Non-pigmented ciliary epithelial cell (primary cell): ENCODE results near the gene STXBP4.

Experiments used
- DNase-seq: peaks from one replicate; pipeline ENCODE4 v3.0.0-alpha.2; 2010; ENCODE audit warnings: low read depth

STXBP4 gene

DNA sequence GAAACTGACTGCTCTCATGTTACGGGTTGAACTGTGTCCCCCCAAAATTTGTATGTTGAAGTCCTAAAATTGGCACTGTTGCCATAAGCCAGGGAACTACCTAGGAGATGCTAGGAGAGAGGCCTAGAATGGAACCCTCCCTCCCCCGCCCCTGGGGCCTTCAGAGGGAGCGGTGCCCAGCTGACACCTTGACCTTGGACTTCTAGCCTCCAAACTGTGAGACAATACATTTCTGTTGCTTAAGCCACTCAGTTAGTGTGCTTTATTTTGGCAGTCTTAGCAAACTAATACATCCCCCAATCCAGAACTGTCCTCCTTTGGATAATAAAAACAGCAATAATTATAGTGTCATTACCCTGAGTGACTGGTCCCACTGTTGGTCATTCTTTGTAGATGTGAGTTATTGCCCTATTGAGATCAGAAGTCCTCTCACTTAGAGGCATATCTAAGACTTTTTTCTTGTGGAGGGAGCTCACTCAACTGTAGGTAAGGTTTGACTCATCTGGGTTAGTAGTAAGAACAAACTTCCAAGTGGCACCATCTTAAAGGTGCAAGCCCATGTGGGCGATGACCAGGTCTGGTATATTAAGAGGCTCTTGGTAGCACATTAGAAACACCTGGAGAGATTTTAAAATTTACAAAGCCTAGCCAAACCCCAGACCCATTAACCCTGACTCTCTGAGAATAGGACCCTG lies 203.2 kb downstream of the STXBP4 start:
- DNase-seq = no peak

DNA sequence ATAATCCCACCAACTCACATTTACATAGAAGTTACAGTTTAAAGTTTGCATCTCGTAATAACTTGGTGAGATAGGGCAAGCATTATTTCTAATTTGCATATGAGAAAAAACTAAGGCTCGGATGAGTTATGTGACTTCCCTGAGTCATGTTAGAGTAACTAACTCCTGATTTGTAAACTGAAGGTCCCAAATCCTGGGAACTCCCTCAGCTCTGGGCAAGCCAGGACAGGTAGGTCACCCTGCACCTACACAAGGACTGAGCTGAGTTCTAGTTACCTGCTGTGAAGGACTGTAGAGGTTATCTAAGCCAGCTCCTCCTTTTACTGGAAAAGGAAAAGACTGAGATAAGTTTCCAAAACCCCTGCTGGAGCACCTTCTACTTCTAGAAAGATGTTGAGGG lies 204.0 kb downstream of the STXBP4 start:
- no peak for DNase-seq

DNA sequence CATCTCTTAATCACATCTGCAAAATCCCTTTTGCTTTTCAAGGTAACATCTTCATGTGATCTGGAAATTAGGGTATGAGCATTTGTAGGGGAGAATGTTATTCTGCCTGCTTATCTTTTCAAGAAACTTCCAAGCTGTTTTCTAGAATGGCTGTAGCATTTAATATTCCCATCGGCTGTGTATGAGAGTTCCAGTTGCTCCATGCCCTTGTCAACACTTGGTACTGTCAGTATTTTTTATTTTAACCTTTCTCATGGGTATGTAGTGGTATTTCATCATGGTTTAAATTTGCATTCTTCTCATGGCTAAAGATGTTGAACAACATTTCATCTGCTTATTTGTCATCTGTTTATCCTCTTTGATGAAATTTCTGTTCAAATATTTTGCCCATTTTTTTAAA lies 205.6 kb downstream of the STXBP4 start:
- DNase-seq = no peak

DNA sequence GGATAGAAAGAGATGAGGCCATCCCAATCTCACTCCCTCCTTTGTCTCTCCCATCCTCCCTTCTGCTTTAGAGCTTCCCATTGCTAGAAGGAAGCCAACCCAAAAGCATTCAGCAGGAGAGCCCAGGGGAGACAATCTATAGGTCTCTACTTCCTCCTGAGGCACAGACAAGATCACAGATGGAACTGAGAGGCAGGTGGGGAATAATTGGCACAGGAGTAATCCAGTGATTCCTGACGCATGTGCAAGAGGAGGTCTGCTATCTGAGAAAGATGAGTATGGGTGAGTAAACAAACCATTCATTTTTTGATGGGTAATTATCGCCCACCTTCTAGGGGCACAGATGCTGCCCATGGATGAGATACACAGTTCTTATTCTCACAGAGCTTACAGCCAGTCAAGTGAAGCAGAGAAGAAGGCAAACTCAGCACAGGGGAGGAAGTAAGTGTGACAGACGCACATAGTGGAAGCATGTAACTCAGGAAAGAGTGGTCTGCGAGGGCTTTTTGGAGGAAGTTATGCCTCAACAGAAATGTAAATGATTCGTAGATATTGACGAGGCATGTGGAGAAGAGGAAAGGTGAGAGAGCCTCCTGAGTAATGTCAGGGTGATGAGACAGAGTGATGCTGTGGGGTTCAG lies 207.3 kb downstream of the STXBP4 start:
- DNase-seq = no peak

DNA sequence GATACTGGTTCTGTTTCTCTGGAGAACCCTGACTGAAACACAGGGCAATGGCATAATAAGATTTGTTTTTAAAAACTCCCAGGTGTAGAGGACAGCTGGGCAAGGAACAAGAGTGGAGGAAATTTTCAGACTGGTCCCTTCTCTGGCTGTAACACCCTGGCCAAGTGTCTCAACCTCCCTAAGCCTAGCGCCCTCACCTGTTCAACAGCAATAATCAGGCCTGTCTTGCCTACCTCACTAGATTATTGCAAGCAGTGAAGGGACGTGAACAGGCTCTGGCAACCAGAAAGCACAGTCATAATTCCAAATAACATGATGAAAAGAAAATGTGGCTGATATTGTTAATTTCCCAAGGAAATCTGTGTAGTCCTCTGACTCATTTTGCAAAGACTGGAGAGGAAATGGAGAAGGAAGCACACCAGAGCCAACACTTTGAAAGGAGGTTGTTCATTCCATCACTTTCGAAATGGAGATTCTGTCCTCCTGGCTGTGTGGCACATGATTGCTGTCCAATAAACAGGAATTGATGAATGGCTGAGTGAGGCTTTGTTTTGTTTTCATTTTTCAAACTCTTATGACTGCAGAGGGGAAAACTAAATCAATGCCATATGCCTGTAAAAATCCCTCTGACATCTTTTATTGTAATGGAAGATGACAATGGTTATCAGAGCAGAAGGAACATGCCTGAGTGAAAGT lies 208.7 kb downstream of the STXBP4 start:
- DNase-seq = no peak

DNA sequence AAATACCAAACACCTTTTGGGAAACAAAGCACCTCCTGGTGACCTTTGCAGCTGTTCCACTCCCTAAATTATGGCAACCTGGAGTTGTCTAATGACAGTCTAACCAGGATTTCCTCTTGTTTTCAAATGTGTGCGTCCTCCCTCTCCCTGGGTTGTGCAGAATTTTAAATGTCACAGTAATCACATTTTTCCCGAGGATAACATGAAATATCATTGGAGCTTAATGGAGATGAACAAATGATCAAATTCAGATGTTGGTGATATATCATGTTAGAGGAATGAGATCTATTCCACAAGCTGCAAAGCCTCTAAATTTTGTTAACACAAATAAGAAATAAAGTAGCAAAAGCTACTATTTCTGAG lies 209.3 kb downstream of the STXBP4 start:
- DNase-seq = no peak

DNA sequence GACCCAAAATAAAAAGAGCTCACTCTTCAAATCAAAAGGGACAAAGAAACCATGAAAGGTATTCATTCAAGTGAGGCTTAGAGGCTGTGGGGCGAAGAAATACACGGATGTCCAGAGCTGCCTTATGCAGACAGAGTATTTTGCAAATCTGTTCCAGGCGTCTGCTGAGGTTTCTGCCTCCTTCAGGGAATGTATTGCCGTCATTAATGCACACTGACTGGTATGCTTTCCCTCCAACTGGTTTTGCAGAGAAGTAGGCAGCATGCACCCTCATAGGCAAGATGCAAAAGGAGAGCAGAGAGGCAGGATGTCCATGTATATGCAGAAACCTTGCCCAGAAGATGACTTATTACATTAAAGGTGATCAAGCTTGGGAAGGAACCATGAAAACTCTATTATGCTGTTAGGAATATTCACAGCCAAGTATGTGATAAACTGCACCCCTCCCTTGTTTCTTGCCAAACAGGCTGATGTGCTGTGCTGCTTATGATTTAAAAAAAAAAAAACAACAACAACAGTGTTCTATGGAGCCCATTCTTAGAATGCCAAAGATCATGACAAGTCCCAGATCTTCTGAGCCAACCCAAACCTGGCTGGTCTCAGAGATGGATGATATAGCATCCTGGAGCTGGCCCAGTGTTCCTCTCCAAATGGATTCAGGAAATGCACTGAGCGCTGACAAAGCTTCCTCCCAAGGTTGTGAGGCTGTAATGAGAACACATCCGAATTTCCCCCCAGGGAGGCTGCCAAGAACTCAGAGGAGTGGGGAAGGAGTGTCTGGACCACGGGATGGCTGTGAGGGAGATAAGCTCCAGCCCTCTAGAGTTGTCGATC lies 218.6 kb downstream of the STXBP4 start:
- no peak for DNase-seq

DNA sequence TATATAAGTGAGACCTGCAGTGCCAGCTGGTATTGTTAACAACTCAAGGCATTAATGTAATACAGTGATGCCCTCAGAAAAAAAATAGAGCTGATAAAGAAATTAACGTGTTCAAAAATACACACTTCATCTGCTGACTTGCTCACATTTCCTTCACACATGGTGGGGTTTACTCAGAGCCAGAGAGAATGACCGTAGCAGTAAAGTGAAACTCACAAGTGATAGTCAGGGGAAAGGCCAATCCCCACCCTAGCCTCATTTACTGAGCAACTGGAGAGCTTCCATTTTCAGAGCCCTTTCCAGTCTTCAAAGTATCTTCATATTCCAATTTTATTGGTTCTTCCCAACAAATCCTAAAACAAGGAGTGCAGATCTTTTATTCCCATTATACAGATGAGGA lies 222.2 kb downstream of the STXBP4 start:
- no peak for DNase-seq

DNA sequence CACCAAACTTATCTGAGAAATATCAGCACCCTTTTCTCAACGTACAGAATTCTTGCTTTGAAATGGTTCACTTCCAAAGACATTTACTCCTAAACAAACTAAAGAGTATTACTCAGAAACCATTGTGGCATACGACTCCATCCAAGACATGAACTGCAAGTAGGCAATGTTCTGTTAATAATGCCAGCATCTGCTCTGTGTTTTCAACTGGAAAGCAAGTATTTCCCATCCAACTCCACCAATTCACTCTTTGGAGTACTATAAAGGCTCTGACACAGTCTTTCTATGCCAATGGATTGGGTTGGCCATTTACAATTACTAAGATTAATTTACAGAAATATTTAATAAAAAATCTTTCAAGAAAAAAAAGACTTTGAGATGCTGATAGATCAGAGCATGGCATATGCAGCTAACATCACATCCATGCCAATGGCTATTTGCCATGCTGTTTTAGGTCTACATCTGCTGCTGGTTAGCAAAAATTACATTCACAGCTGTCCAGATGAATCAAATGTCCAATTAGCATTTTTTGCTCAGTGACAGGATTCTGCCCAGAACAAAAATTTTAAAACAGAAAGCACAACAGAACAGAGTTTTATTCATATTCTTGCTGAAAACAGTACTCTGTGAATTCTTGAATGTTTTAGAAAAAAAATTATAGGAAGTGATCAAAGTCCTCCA lies 230.3 kb downstream of the STXBP4 start:
- DNase-seq = no peak

DNA sequence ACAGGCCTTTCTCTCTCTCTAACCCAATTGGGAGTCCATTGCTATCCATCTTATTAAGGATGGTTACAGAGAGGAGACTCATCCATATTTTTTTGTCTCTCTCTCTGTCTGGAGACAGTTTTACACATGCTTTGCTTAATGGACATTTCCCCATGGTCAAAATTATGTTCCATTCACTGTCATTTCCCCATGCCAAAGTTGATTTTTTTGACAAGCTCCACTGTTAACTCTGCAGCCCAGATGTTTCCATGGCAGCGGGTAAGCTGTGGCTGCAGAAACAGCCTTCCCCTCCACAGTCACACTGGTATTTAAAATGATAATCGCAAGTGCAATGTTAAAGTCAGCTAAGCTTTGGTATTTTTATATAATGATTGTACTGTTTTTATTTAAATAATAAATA lies 232.3 kb downstream of the STXBP4 start:
- DNase-seq = no peak

DNA sequence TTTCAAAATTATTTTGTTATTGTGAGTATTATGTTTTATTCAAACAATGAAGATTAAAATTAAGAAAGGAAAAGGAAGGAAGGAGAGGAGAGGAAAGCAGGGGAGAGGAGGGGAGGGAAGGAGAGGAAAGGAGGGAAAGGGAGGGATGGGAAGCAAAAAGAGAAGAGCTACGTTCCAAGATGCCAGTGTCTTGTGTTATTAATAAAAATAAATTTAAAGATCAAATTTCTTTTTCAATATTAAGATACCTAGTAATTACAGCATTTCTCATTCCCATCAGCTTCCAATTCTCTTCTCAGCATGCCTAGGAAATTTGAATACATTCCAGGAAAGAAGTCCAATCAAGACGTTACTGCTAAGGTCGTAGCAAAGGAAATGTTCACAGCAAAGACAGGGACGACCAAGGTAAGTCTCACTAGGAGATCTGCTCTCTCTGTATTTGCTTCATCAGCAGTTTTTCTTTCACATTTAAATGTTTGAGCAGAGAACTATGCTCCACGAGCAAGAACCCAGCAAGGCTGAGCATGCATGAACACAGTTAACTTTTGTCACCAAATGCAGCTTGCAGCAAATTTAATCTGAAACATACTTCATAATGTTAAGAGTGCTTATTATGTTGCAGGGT lies 232.9 kb downstream of the STXBP4 start:
- no peak for DNase-seq

DNA sequence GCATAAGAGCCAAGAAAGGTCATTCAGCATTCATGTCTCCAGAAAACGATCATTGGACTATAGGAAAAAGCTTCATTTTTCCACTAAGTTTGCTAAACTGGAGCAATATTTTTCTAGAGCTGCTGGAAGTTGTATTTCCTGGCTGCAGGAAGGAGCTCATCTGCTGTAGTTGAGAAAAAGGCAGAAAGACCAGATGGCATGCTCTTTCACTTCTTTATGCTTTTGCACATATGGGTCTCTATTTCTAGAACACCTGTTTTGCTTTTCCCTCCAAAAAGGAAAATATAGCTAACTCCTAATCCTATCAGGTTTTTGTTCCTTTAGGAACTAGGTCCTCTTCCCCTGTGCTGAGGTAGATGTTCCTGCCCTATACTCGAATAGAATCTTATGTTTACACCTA lies 234.3 kb downstream of the STXBP4 start:
- DNase-seq = no peak

DNA sequence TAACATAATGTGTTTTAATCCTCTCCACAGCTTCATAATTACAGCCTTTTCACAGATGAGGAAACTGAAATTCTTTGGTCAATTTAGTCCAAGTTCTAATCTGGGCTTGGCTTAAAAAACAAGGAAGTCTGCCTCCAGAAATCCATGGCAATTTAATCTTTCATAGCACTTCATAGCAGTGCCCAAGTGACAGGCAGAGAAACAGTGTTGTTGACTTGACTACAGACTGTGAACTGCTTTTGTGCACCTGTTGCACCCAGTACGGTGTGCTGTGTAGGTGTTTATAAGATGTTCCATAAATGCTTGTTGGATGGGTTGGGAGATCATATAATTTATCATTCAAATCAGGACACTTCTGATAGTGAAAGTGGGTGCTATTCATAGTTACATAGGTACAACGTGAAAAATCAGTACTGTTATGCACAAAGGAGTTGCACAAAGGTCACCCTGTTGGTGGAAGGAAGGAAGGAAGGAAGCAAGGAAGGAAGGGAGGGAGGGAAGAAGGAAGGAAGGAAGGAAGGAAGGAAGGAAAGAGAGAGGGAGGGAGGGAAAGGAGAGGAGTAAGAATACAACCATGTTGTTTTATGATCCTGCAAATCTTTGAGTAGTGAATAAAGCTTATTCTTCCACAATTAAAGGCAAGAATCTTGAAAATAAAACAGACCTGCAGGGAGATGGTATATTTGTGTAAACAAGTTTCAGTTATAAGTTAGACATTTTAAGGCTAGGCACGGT lies 239.7 kb downstream of the STXBP4 start:
- DNase-seq = no peak

DNA sequence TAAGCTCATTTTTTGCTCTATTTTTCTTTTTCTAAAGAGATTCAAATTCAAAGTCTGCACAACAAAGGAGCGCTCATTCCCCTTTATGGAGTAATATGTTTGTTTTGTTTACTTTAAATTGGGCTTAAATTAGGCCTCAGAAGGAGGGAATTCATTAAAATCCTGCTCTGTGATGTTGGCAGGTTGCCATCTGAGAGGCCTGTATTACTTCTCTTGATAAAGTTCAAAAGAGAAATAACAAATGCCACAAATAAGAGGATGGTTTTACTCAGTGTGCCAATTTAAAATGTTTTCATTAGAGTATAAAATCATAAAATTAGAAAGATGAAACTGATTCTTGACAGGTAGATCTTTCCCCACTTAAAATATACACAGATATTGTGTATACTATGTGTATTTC lies 241.7 kb downstream of the STXBP4 start:
- DNase-seq = no peak

DNA sequence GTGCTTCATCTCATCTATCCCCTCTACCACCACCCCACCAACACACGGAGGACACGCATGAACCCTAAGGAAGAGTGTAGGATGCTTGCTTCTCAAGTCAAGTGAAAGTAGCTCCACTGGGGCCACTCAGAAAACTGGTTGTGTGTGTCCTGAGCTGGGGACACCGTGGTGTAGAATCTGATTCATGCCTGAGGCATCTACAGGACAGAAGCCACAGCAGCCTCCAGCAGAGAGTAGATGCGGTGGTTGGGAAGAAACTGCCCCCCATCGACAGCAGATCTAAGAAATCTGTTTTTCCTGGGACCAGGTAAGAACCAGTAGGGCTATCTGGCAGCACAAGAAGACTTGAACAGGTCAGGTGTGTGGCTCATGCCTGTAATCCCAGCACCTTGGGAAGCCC lies 244.3 kb downstream of the STXBP4 start:
- no peak for DNase-seq

DNA sequence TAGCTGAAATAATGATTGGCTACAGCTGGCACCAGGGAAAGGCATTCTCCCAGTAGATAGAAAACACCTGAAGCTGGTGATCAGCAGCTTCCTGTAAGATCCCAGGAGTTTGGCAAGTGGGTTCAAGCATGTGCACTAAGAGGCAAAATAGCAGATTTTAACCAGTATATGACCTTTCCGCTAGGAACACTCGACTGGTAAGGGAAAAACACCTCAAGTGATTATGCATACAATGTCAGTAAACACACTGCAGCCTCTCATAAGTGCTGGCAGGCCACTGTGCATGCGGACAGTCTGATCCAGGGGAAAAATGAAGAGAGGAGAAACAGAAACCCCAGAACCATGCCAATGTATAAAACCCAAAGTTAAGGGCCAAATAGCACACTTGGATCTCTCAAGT lies 247.1 kb downstream of the STXBP4 start:
- no peak for DNase-seq

DNA sequence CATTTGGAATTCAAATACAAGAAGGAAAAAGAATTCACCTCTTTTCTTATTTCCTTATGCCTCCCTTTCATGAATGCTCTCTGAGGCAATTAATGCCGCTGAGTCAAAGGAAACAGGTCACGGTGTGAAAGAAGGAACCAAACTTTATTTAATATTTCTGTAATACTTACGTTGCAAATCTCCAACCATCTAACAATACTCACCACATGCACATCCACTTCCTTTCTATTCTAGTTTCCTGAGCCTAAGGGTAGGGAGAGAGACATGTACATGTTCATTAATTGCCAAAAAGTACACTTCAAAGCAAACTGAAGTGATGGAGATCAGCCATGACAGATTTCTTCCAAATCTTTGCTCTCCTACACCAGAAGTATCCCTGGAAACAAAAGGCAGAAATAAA lies 248.3 kb downstream of the STXBP4 start:
- DNase-seq = no peak

DNA sequence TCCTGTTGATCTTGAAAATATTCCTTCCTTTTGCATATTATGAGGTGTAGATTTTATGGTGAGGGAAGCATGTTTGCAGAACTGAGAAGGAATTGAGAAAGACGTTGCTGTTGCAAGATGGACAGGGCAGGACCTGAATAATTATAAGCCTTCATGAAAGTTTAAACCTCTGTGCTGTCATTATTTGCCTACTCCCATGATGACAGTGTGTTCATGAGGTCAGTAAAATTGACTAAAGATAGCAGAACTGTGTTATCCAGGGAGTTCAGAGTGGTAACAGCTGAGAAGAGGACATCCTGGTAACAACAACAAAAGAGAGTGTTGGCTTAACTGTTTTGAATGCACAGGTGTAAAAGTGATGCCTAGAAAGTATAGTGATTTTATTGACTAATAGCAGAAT lies 250.9 kb downstream of the STXBP4 start:
- no peak for DNase-seq

DNA sequence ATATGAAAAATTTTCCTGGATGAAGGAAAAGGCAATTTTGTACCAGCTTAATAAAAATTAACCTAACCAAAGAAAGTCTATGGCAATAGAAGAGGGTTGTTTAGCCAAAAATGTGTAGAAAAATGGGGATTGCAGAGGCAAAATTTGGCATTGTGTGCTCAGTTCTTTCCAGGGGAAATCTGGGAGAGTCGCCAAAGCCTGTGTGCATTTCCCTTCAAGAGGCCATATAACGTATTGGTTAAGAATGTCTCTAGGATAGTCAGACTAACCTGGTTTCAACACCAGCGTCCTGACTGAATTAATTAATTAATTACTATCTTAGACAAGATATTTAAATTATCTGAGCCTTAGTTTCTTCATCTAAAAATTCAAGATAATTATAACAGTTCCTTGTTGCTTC lies 251.4 kb downstream of the STXBP4 start:
- no peak for DNase-seq
